Adrenal gland (tissue), 12 donors: Measurements from ENCODE around the gene DLK1. TPM values are rescaled to one million over a fixed set of nuclear protein-coding genes. Genes with fewer than 3 reads are reported as not detected.

ENCODE experiments used
- DNase-seq, 7 donors: peaks; one replicate each; pipeline ENCODE4 v3.0.0-alpha.2; 2019 to 2020
- H3K27ac ChIP-seq, 5 donors: fragments of 200-600 bp; sonication (generic) in 4 of 5; 1 replicate in 3 of 5; 2 replicates in 2 of 5; pipeline versions ENCODE4 v1.5.1 to v1.8.0; 2016 to 2020; ENCODE audit warnings: mild to moderate bottlenecking in 1 of 5
- H3K27me3 ChIP-seq: fragments of 200-600 bp; 2 replicates; pipeline ENCODE4 v1.8.0; 2021
- H3K36me3 ChIP-seq, 2 donors: fragments of 200-600 bp; replicated peaks in 1 of 2; 1 replicate in 1 of 2; 2 replicates in 1 of 2; pipeline versions ENCODE4 v1.5.1 to v1.8.0; 2018 to 2022
- H3K4me1 ChIP-seq, 2 donors: fragments of 200-600 bp; replicated peaks in 1 of 2; 1 replicate in 1 of 2; 2 replicates in 1 of 2; pipeline versions ENCODE4 v1.5.1 to v1.8.0; 2018 to 2021
- H3K4me3 ChIP-seq, 4 donors: fragments of 200-600 bp; sonication (generic) in 3 of 4; one replicate each; pipeline ENCODE4 v1.5.1; 2016 to 2018
- H3K9me3 ChIP-seq, 3 donors: fragments of 200-600 bp; sonication (generic) in 1 of 3; replicated peaks in 1 of 3; 1 replicate in 2 of 3; 2 replicates in 1 of 3; pipeline versions ENCODE4 v1.5.1 to v1.8.0; 2016 to 2021
- CTCF ChIP-seq, 6 experiments: fragments of 450-650 bp in 4 of 6; fragments of 200-600 bp in 2 of 6; sonication (generic) in 1 of 6; IDR thresholded peaks; 1 replicate in 5 of 6; 2 replicates in 1 of 6; pipeline versions ENCODE4 v1.5.1 to v1.8.0; 2016 to 2021; ENCODE audit warnings: antibody characterized with exemption in 6 of 6, mild to moderate bottlenecking in 2 of 6, moderate library complexity in 1 of 6
- POLR2A ChIP-seq, 2 donors: fragments of 450-650 bp; IDR thresholded peaks; one replicate each; pipeline ENCODE4 v1.6.1; 2017; ENCODE audit warnings: antibody characterized with exemption in 2 of 2, mild to moderate bottlenecking in 2 of 2, moderate library complexity in 1 of 2
- WGBS, 4 donors: extraction: QIAGEN DNeasy Blood & Tissue Kit in 2 of 4; methylation state at CpG; one replicate each; pipeline versions ENCODE4 v1.1.5 to v1.1.7; 2013 to 2017; 5-methylcytosine and 5-hydroxymethylcytosine counted together
- intact Hi-C, 2 donors: fragments of 100-400 bp; cut with DNase I; formaldehyde crosslinking; loops; one replicate each; pipeline versions ENCODE4 v1.14.1 to v1.15.0; 2022 to 2023
- polyA plus RNA-seq, 3 donors: library from polyadenylated mRNA; stranded (reverse); fragments of 200-250 nt in 2 of 3; fragments of 350-450 nt in 1 of 3; fragmentation: Illumina TruSeq in 1 of 3; extraction: RNeasy Lipid Tissue Mini Kit (QIAGEN cat#74804) in 1 of 3; gene quantifications; one replicate each; pipeline ENCODE4 v1.2.3, GENCODE V29; 2013 to 2014
- total RNA-seq, 9 donors: library from RNA; depleted of rRNA in 4 of 9; stranded (reverse); fragments of >200 nt in 4 of 9; fragments of 120-200 nt in 1 of 9; fragmentation: NEBNext Ultra II Directional in 1 of 9; extraction: Animal tissue kit (Norgen Biotek cat#: 25700) in 1 of 9; gene quantifications; one replicate each; pipeline versions ENCODE4 v1.1.0 to v1.2.4, GENCODE V29; 2013 to 2023
- donor health status: healthy with polysubstance abuse.
- donor health status: Bipolar disorder and iron deficiency.
- donor health status: DM: yes; HTN: yes; CAD: no.
- donor health status: DM: no; HTN: no; CAD: no.
- donor health status: DM: no; HTN: no; CAD: no.
- donor health status: DM: yes; HTN: yes; CAD: no.

Gene DLK1
- total and polyA plus RNA-seq, 12 donors: 426 to 2,787 (median 1,682) TPM

- intact Hi-C loops: no loop called here
- peaks cover 0 to 8% of the 10 kb centered on the region in 2 donors for H3K36me3 ChIP-seq
- no peaks in the 10 kb centered on the region for H3K27me3 ChIP-seq
- TF ChIP-seq CTCF (IDR thresholded peaks at IDR 0.05): no peak
- no peak for TF ChIP-seq POLR2A (IDR thresholded peaks at IDR 0.05)
- no peak overlapping the region for H3K4me3 ChIP-seq
- H3K27ac ChIP-seq: peak overlapping the region in 2 of 5 donors; percentile 45 to 78
- H3K4me1 ChIP-seq: no peaks in the 10 kb centered on the region
- WGBS, 4 donors: 49 to 61% (median 54%) methylated on average over 5 to 15 of the region's 15 CpGs
- no peak for DNase-seq
- no peaks in the 10 kb centered on the region for H3K9me3 ChIP-seq
Measured at GRCh38 chr14:100730581-100730980, 3.9 kb downstream of the DLK1 start.

- Histone ChIP-seq H3K36me3 (peaks cover 0 to 8% of the 10 kb centered on the region in 2 donors), H3K27me3 (no peaks in the 10 kb centered on the region), H3K9me3 (no peaks in the 10 kb centered on the region), H3K27ac (peak overlapping the region in 1 of 5 donors; percentile 78), H3K4me1 (no peaks in the 10 kb centered on the region), H3K4me3 (no peak overlapping the region)
- TF ChIP-seq CTCF (IDR thresholded peaks at IDR 0.05) (no peak), POLR2A (IDR thresholded peaks at IDR 0.05) (no peak)
- no peak for DNase-seq
- WGBS, 4 donors: 75 to 84% (median 80%) methylated on average over 6 to 7 of the region's 7 CpGs
- intact Hi-C loops: no loop called here
Measured at GRCh38 chr14:100731011-100731670, 4.4 kb downstream of the DLK1 start.

- intact Hi-C loops: no loop called here
- WGBS, 4 donors: 79 to 88% (median 86%) methylated on average over 26 to 34 of the region's 34 CpGs
Measured at GRCh38 chr14:100731846-100732765, 5.4 kb downstream of the DLK1 start.

More at GRCh38 chr14:100731846-100732765, 5.4 kb downstream of the DLK1 start:
- TF ChIP-seq POLR2A (IDR thresholded peaks at IDR 0.05) (no peak), CTCF (IDR thresholded peaks at IDR 0.05) (no peak)
- Histone ChIP-seq H3K36me3 (peaks cover 0 to 8% of the 10 kb centered on the region in 2 donors), H3K27me3 (no peaks in the 10 kb centered on the region), H3K4me1 (no peaks in the 10 kb centered on the region), H3K4me3 (no peak overlapping the region), H3K27ac (peak overlapping the region in 1 of 5 donors; percentile 78), H3K9me3 (no peaks in the 10 kb centered on the region)
- DNase-seq: peak in 2 of 7 donors; percentile 6 to 52
